ENCODE measurements around the gene ARHGDIA.

ARHGDIA gene

GRCh38 chr17:81817758-81818147 lies 53.4 kb downstream of the ARHGDIA start:
- Mint-ChIP-seq H3K27ac (peak overlapping the region; percentile 24), H3K36me3 (ENCODE audit: low read depth) (no peaks in the 10 kb centered on the region), H3K9me3 (no peaks in the 10 kb centered on the region), H3K4me1 (peaks cover 7% of the 10 kb centered on the region), H3K4me3 (no peak overlapping the region), H3K27me3 (ENCODE audit: low read depth, poor library complexity) (peaks cover 10% of the 10 kb centered on the region)
- no peak for TF ChIP-seq CTCF (IDR thresholded peaks at IDR 0.05)
- DNase-seq, result no peak

All from nephron progenitor cell (in vitro differentiated cells).